Fibroblast of lung (primary cell): ENCODE results near the gene RFTN2. TPM values are rescaled to one million over a fixed set of nuclear protein-coding genes. Genes with fewer than 3 reads are reported as not detected.
A peak's percentile ranks its signal among the peaks of the same experiment; 100 is the strongest.

ENCODE experiments used
- DNase-seq, 2 donors: peaks; one replicate each; pipeline versions ENCODE4 v3.0.0 to v3.0.0-alpha.2; 2010; ENCODE audit warnings: low read depth in 2 of 2
- H2AFZ ChIP-seq: 2 replicates; pipeline ENCODE4 v1.5.1; 2012; ENCODE audit warnings: low read length, control low read depth, inconsistent platforms
- H3K27ac ChIP-seq: 2 replicates; pipeline ENCODE4 v1.5.1; 2011; ENCODE audit warnings: low read length, control low read depth; ENCODE audit not compliant: insufficient read depth
- H3K27me3 ChIP-seq: 2 replicates; pipeline ENCODE4 v1.5.1; 2011; ENCODE audit warnings: mild to moderate bottlenecking, low read length; ENCODE audit not compliant: control insufficient read depth, insufficient read depth
- H3K36me3 ChIP-seq: 2 replicates; pipeline ENCODE4 v1.5.1; 2011; ENCODE audit warnings: low read length; ENCODE audit not compliant: control insufficient read depth, insufficient read depth
- H3K4me1 ChIP-seq: 2 replicates; pipeline ENCODE4 v1.5.1; 2011; ENCODE audit warnings: low read length; ENCODE audit not compliant: control insufficient read depth, insufficient read depth; ENCODE audit errors: extremely low read depth
- H3K4me2 ChIP-seq: 2 replicates; pipeline ENCODE4 v1.5.1; 2011; ENCODE audit warnings: low read length, control low read depth; ENCODE audit not compliant: insufficient read depth; ENCODE audit errors: extremely low read depth
- H3K4me3 ChIP-seq, 4 experiments: fragments of 200-600 bp in 1 of 4; sonication (generic) in 1 of 4; replicated peaks in 1 of 4; 2 replicates each; pipeline ENCODE4 v1.5.1; 2011 to 2016; ENCODE audit warnings: low read length in 4 of 4, low read depth in 3 of 4, mild to moderate bottlenecking in 3 of 4, control low read depth in 2 of 4, inconsistent platforms in 1 of 4, mixed read lengths in 1 of 4; ENCODE audit not compliant: insufficient read depth in 1 of 4; ENCODE audit errors: control extremely low read depth in 1 of 4
- H3K79me2 ChIP-seq: 2 replicates; pipeline ENCODE4 v1.5.1; 2012; ENCODE audit warnings: mild to moderate bottlenecking, low read length, inconsistent platforms; ENCODE audit not compliant: control insufficient read depth, insufficient read depth
- H3K9ac ChIP-seq: 2 replicates; pipeline ENCODE4 v1.5.1; 2011; ENCODE audit warnings: mild to moderate bottlenecking, low read length, control low read depth; ENCODE audit not compliant: insufficient read depth
- H3K9me3 ChIP-seq: 2 replicates; pipeline ENCODE4 v1.5.1; 2012; ENCODE audit warnings: low read depth, low read length; ENCODE audit not compliant: control insufficient read depth, insufficient read depth
- H4K20me1 ChIP-seq: 2 replicates; pipeline ENCODE4 v1.5.1; 2011; ENCODE audit warnings: low read length; ENCODE audit not compliant: control insufficient read depth, insufficient read depth; ENCODE audit errors: extremely low read depth
- EZH2 ChIP-seq: IDR thresholded peaks from 2 replicates; pipeline ENCODE4 v1.5.1; 2012; ENCODE audit warnings: low read length, control low read depth, mild to moderate bottlenecking; ENCODE audit errors: missing control alignments
- polyA plus RNA-seq, 2 donors: library from polyadenylated mRNA; depleted of rRNA in 1 of 2; stranded (reverse) in 1 of 2; unstranded in 1 of 2; fragments of >200 nt; gene quantifications; 2 replicates each; pipeline ENCODE4 v1.2.1, GENCODE V29; 2011 to 2012; ENCODE audit warnings: missing spikeins in 1 of 2
- total RNA-seq: library from RNA; depleted of rRNA; stranded (reverse); fragments of >200 nt; gene quantifications from 2 replicates; pipeline ENCODE4 v1.2.1, GENCODE V29; 2014
- TF ChIP-seq, protein P1 (sequence below), 2 donors: IDR thresholded peaks in 1 of 2; conservative IDR thresholded peaks in 1 of 2; 1 replicate in 1 of 2; 2 replicates in 1 of 2; pipeline ENCODE4 v1.5.1; 2011 to 2012; ENCODE audit warnings: low read length in 2 of 2, control low read depth in 1 of 2, inconsistent platforms in 1 of 2, low read depth in 1 of 2, mild to moderate bottlenecking in 1 of 2

Gene RFTN2
- total and polyA plus RNA-seq, 2 donors (not counting 1 experiment from before 2014, with no cell fraction given) = 0.95 to 10.2 TPM

DNA sequence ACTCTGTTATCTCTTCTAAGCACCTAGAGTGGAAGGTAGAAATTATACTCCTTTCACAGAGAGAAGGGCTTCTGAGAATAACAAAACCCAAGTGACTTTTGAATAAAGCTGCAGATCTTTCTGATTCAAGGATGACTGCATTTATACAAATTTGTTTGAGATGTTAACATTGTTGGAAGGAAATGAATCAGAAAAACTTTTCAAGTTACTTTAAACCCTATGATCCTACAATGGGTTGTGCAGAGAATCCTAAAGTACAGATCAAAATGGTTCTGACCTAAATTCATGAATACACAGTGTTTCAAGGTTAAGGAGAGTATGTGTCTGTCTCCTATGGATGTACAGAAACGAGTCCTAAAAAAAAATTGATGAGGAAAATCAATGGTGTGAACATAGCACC is 1.8 kb downstream of the RFTN2 start:
- Histone ChIP-seq H2AFZ (peak overlapping the region; percentile 12), H3K4me1 (no peaks in the 10 kb centered on the region), H3K4me3 (peak overlapping the region in 2 of 4 experiments; percentile 64 to 71), H4K20me1 (no peaks in the 10 kb centered on the region), H3K79me2 (no peaks in the 10 kb centered on the region), H3K9ac (no peak overlapping the region), H3K27ac (no peak overlapping the region), H3K36me3 (no peaks in the 10 kb centered on the region), H3K9me3 (no peaks in the 10 kb centered on the region), H3K4me2 (no peak overlapping the region), H3K27me3 (no peaks in the 10 kb centered on the region)
- TF ChIP-seq EZH2 = no peak
- TF ChIP-seq, protein P1, sequence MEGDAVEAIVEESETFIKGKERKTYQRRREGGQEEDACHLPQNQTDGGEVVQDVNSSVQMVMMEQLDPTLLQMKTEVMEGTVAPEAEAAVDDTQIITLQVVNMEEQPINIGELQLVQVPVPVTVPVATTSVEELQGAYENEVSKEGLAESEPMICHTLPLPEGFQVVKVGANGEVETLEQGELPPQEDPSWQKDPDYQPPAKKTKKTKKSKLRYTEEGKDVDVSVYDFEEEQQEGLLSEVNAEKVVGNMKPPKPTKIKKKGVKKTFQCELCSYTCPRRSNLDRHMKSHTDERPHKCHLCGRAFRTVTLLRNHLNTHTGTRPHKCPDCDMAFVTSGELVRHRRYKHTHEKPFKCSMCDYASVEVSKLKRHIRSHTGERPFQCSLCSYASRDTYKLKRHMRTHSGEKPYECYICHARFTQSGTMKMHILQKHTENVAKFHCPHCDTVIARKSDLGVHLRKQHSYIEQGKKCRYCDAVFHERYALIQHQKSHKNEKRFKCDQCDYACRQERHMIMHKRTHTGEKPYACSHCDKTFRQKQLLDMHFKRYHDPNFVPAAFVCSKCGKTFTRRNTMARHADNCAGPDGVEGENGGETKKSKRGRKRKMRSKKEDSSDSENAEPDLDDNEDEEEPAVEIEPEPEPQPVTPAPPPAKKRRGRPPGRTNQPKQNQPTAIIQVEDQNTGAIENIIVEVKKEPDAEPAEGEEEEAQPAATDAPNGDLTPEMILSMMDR (conservative IDR thresholded peaks at IDR 0.05 in 1 of 2, IDR thresholded peaks at IDR 0.05 in 1 of 2; ENCODE audit: low read depth in 1 of 2, low read length in 2 of 2) = no peak
- DNase-seq = no peak

DNA sequence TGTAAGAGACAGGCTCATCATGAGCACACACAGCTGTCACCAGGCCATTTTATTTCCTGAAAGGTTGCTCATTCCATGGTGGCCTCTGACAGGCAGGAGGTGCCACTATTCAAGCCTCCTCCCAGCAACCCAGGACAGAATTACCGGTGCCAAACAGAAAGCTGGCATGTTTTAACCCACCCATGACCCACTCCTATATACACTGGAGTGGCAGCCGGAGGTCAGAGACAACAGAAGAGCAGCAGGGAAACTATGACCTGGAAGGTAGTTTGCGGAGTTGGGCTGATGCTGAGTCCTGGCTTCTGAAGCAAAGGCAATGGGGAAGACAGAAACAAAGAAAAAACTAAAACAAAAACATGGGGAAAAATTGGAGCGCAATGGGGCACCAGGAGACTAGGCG is 2.3 kb downstream of the RFTN2 start:
- peak overlapping the region in 2 of 4 experiments; percentile 64 to 71 for H3K4me3 ChIP-seq
- DNase-seq = no peak
- H3K4me1 ChIP-seq = no peaks in the 10 kb centered on the region
- H2AFZ ChIP-seq = no peak overlapping the region
- H3K79me2 ChIP-seq = no peaks in the 10 kb centered on the region
- no peaks in the 10 kb centered on the region for H3K27me3 ChIP-seq
- no peak overlapping the region for H3K4me2 ChIP-seq
- TF ChIP-seq, protein P1 (conservative IDR thresholded peaks at IDR 0.05 in 1 of 2, IDR thresholded peaks at IDR 0.05 in 1 of 2; ENCODE audit: low read depth in 1 of 2, low read length in 2 of 2) = no peak
- no peak for TF ChIP-seq EZH2
- no peak overlapping the region for H3K27ac ChIP-seq
- H4K20me1 ChIP-seq = no peaks in the 10 kb centered on the region
- H3K9ac ChIP-seq = no peak overlapping the region
- H3K9me3 ChIP-seq = no peaks in the 10 kb centered on the region
- H3K36me3 ChIP-seq = no peaks in the 10 kb centered on the region

- H2AFZ ChIP-seq = no peak overlapping the region
Observed at GRCh38 chr2:197672371-197672893, 3.0 kb downstream of the RFTN2 start.

More at GRCh38 chr2:197672371-197672893, 3.0 kb downstream of the RFTN2 start:
- H3K9me3 ChIP-seq = no peaks in the 10 kb centered on the region
- H3K79me2 ChIP-seq = no peaks in the 10 kb centered on the region
- no peaks in the 10 kb centered on the region for H3K4me1 ChIP-seq
- no peaks in the 10 kb centered on the region for H3K27me3 ChIP-seq
- no peak overlapping the region for H3K9ac ChIP-seq
- TF ChIP-seq EZH2 = no peak
- TF ChIP-seq, protein P1 (conservative IDR thresholded peaks at IDR 0.05 in 1 of 2, IDR thresholded peaks at IDR 0.05 in 1 of 2; ENCODE audit: low read depth in 1 of 2, low read length in 2 of 2) = no peak
- peak overlapping the region in 1 of 4 experiments; percentile 71 for H3K4me3 ChIP-seq
- no peak for DNase-seq
- no peaks in the 10 kb centered on the region for H4K20me1 ChIP-seq
- no peak overlapping the region for H3K27ac ChIP-seq
- H3K36me3 ChIP-seq = no peaks in the 10 kb centered on the region
- H3K4me2 ChIP-seq = no peak overlapping the region
